MCF 10A (cell line): ENCODE results near the gene VAMP7. TPM values are rescaled to one million over a fixed set of nuclear protein-coding genes. Genes with fewer than 3 reads are reported as not detected.
A peak's percentile ranks its signal among the peaks of the same experiment; 100 is the strongest.

Source experiments
- BruUV-seq: library from RNA; stranded (reverse); fragments of 400-500 nt; replicated peaks from 2 replicates; lab custom pipeline; 2021; lab: Mats Ljungman, UMichigan
- CTCF ChIA-PET: fragments of 300-600 bp; sonication (Branson Sonifier 250); formaldehyde crosslinking; extraction: SDS; loops from one replicate; lab custom pipeline; 2021; ENCODE audit warnings: antibody characterized with exemption, inconsistent platforms; lab: Yijun Ruan, JAX
- POLR2A ChIA-PET: fragments of 300-600, 350-650 bp; sonication (Branson Sonifier 250); formaldehyde crosslinking; extraction: SDS; loops from one replicate; lab custom pipeline; 2020; ENCODE audit warnings: antibody characterized with exemption, inconsistent platforms; lab: Yijun Ruan, JAX
- DNase-seq: peaks from one replicate; pipeline ENCODE4 v3.0.0-alpha.2; 2018; ENCODE audit not compliant: unreplicated experiment
- H3K27ac Mint-ChIP-seq: one replicate; pipeline ENCODE4 v1.8.0; 2022; ENCODE audit warnings: mild to moderate bottlenecking, low read depth, mixed read lengths; ENCODE audit not compliant: unreplicated experiment
- H3K27me3 Mint-ChIP-seq: one replicate; pipeline ENCODE4 v1.8.0; 2022; ENCODE audit warnings: mixed read lengths; ENCODE audit not compliant: insufficient read depth, unreplicated experiment
- H3K36me3 Mint-ChIP-seq: one replicate; pipeline ENCODE4 v1.8.0; 2022; ENCODE audit warnings: mild to moderate bottlenecking, moderate library complexity, mixed read lengths; ENCODE audit not compliant: insufficient read depth, unreplicated experiment
- H3K4me1 Mint-ChIP-seq: one replicate; pipeline ENCODE4 v1.8.0; 2022; ENCODE audit warnings: mixed read lengths; ENCODE audit not compliant: insufficient read depth, unreplicated experiment
- H3K4me3 Mint-ChIP-seq: one replicate; pipeline ENCODE4 v1.8.0; 2022; ENCODE audit warnings: mild to moderate bottlenecking, moderate library complexity, mixed read lengths; ENCODE audit not compliant: unreplicated experiment
- H3K9me3 Mint-ChIP-seq: one replicate; pipeline ENCODE4 v1.8.0; 2022; ENCODE audit warnings: mixed read lengths; ENCODE audit not compliant: unreplicated experiment
- CTCF ChIP-seq: fragments of 200-600 bp; IDR thresholded peaks from one replicate; pipeline ENCODE4 v1.8.0; 2022; ENCODE audit warnings: antibody characterized with exemption, mild to moderate bottlenecking; ENCODE audit not compliant: unreplicated experiment
- intact Hi-C: fragments of 100-400 bp; cut with micrococcal nuclease; formaldehyde crosslinking; loops from 2 replicates; pipeline ENCODE4 v1.14.1; 2022
- total RNA-seq: library from RNA; stranded (reverse); gene quantifications from 2 replicates; pipeline ENCODE4 v1.2.3, GENCODE V29; 2022

VAMP7 gene
- total RNA-seq, 1 experiment from 2014 or later = 44.6 TPM

GRCh38 chrX:155959018-155959587 lies 78.0 kb downstream of the VAMP7 start:
- no peak overlapping the region for H3K27ac Mint-ChIP-seq
- no peaks in the 10 kb centered on the region for H3K27me3 Mint-ChIP-seq
- no peak for TF ChIP-seq CTCF
- H3K4me1 Mint-ChIP-seq = no peaks in the 10 kb centered on the region
- H3K9me3 Mint-ChIP-seq = no peaks in the 10 kb centered on the region
- intact Hi-C loops = no loop called here
- no peak overlapping the region for H3K4me3 Mint-ChIP-seq
- no peak for DNase-seq
- H3K36me3 Mint-ChIP-seq = no peaks in the 10 kb centered on the region
- no TSS peak for BruUV-seq
- ChIA-PET CTCF (no interaction called here), POLR2A (no interaction called here)

DNA sequence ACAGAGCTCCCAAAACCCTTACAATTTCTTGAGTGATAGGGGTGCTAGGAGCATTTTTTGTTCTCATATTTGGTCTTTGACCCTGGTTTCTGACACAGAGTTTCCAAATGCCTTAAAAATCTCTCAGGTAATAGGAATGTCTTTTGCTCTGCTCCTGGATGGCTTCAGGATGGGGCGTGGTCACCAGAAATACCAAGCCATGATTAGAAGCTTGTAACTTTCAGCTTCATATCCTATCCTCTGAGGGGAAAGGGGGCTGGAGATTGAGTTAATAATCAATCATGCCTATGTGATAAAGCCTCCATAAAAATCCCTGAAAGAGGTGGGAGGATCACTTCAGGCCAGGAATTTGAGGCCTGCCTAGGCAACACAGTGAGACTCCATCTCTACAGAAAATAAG lies 81.8 kb downstream of the VAMP7 start:
- no peak overlapping the region for H3K27ac Mint-ChIP-seq
- TF ChIP-seq CTCF = no peak
- no peaks in the 10 kb centered on the region for H3K9me3 Mint-ChIP-seq
- no peak for DNase-seq
- H3K4me3 Mint-ChIP-seq = no peak overlapping the region
- intact Hi-C loops = no loop called here
- no peaks in the 10 kb centered on the region for H3K27me3 Mint-ChIP-seq
- no TSS peak for BruUV-seq
- H3K36me3 Mint-ChIP-seq = no peaks in the 10 kb centered on the region
- ChIA-PET CTCF (no interaction called here), POLR2A (no interaction called here)
- H3K4me1 Mint-ChIP-seq = no peaks in the 10 kb centered on the region

GRCh38 chrX:155966876-155967275 lies 85.7 kb downstream of the VAMP7 start:
- Mint-ChIP-seq H3K9me3 (peaks cover 13% of the 10 kb centered on the region), H3K27me3 (no peaks in the 10 kb centered on the region), H3K36me3 (no peaks in the 10 kb centered on the region), H3K4me1 (peaks cover 6% of the 10 kb centered on the region), H3K27ac (no peak overlapping the region), H3K4me3 (no peak overlapping the region)
- POLR2A ChIA-PET = no interaction called here
- peak; percentile 12 for TF ChIP-seq CTCF
- CTCF ChIA-PET = no interaction called here
- intact Hi-C loops = no loop called here
- no TSS peak for BruUV-seq
- peak; percentile 26 for DNase-seq

DNA sequence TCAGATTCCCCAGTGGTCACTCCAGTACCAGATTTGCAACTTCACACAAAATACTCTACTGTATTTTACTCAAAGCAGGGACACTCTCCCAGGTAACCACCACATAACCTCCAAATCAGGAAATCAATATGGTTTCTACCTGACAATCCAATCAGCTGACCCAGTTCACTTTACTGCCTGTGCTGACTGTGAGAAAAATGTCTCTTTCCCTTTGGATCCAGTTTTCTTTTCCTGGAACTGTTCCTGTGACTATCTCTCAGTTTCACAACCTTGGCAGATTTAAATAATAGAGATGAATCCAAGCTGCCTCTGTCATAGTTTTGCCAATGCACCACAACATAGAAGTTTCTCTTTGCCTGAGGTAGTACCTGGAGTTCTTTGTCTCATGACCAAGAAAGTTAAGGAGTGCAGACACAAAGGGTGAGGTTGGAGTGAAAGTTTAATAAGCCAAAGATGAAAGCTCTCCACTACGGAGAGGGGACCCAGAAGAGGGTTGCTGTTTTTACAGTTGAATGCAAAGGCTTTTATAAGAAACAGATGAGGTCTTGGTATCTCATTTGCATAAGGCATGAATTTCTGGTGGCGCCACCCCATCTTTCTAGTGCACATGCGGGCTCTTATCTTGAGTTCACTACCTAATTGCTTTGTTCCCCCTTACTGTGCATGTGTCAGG lies 86.6 kb downstream of the VAMP7 start:
- DNase-seq = no peak
- peaks cover 13% of the 10 kb centered on the region for H3K9me3 Mint-ChIP-seq
- intact Hi-C loops = no loop called here
- peaks cover 6% of the 10 kb centered on the region for H3K4me1 Mint-ChIP-seq
- H3K36me3 Mint-ChIP-seq = no peaks in the 10 kb centered on the region
- BruUV-seq = no TSS peak
- H3K4me3 Mint-ChIP-seq = no peak overlapping the region
- ChIA-PET CTCF (no interaction called here), POLR2A (no interaction called here)
- H3K27ac Mint-ChIP-seq = peak overlapping the region; percentile 55
- no peaks in the 10 kb centered on the region for H3K27me3 Mint-ChIP-seq
- no peak for TF ChIP-seq CTCF
